Neural crest cell (in vitro differentiated cells): ENCODE results near the gene NUCB2. TPM values are rescaled to one million over a fixed set of nuclear protein-coding genes. Genes with fewer than 3 reads are reported as not detected.

Experiments used
- DNase-seq: peaks from one replicate; pipeline ENCODE4 v3.0.0; 2021; ENCODE audit warnings: low read depth, mixed read lengths, low spot score
- H3K27ac Mint-ChIP-seq: one replicate; pipeline ENCODE4 v1.8.0; 2021; ENCODE audit warnings: mild to moderate bottlenecking, mixed read lengths; ENCODE audit not compliant: unreplicated experiment
- H3K27me3 Mint-ChIP-seq: 2 replicates; pipeline ENCODE4 v1.8.0; 2021; ENCODE audit warnings: low read depth, mild to moderate bottlenecking, mixed read lengths
- H3K36me3 Mint-ChIP-seq: 2 replicates; pipeline ENCODE4 v1.8.0; 2021; ENCODE audit warnings: low read depth, mild to moderate bottlenecking, mixed read lengths
- H3K4me1 Mint-ChIP-seq: 2 replicates; pipeline ENCODE4 v1.8.0; 2021; ENCODE audit warnings: mixed read lengths
- H3K4me3 Mint-ChIP-seq: one replicate; pipeline ENCODE4 v1.8.0; 2021; ENCODE audit warnings: mild to moderate bottlenecking, mixed read lengths
- H3K9me3 Mint-ChIP-seq: 2 replicates; pipeline ENCODE4 v1.8.0; 2021; ENCODE audit warnings: mixed read lengths
- CTCF ChIP-seq: fragments of 200-600 bp; sonication (generic); conservative IDR thresholded peaks from 2 replicates; pipeline ENCODE4 v1.5.0; 2021; ENCODE audit warnings: antibody characterized with exemption, mild to moderate bottlenecking
- total RNA-seq: library from RNA; stranded (reverse); gene quantifications from 2 replicates; pipeline ENCODE4 v1.2.1, GENCODE V29; 2021

The NUCB2 gene
- total RNA-seq, 1 donor from 2014 or later, result 59.3 TPM

GRCh38 chr11:17296852-17297559 is 20.5 kb downstream of the NUCB2 start:
- DNase-seq, result no peak
- Mint-ChIP-seq H3K36me3 (peaks cover 8% of the 10 kb centered on the region), H3K4me3 (no peak overlapping the region), H3K27ac (no peak overlapping the region), H3K4me1 (no peaks in the 10 kb centered on the region), H3K27me3 (no peaks in the 10 kb centered on the region), H3K9me3 (no peaks in the 10 kb centered on the region)
- TF ChIP-seq CTCF, result no peak

GRCh38 chr11:17298302-17298701 is 21.8 kb downstream of the NUCB2 start:
- Mint-ChIP-seq H3K9me3 (no peaks in the 10 kb centered on the region), H3K4me3 (no peak overlapping the region)

GRCh38 chr11:17300372-17300771 is 23.8 kb downstream of the NUCB2 start:
- no peaks in the 10 kb centered on the region for H3K9me3 Mint-ChIP-seq

More at GRCh38 chr11:17298302-17298701, 21.8 kb downstream of the NUCB2 start:
- H3K27me3 Mint-ChIP-seq, result no peaks in the 10 kb centered on the region
- no peak for DNase-seq
- H3K36me3 Mint-ChIP-seq, result peaks cover 8% of the 10 kb centered on the region
- no peaks in the 10 kb centered on the region for H3K4me1 Mint-ChIP-seq
- H3K27ac Mint-ChIP-seq, result no peak overlapping the region
- no peak for TF ChIP-seq CTCF

GRCh38 chr11:17313349-17314231 is 37.1 kb downstream of the NUCB2 start:
- no peak for DNase-seq
- H3K9me3 Mint-ChIP-seq, result no peaks in the 10 kb centered on the region
- H3K4me1 Mint-ChIP-seq, result no peaks in the 10 kb centered on the region
- TF ChIP-seq CTCF, result no peak
- no peak overlapping the region for H3K4me3 Mint-ChIP-seq
- no peaks in the 10 kb centered on the region for H3K36me3 Mint-ChIP-seq
- H3K27me3 Mint-ChIP-seq, result no peaks in the 10 kb centered on the region
- H3K27ac Mint-ChIP-seq, result no peak overlapping the region

More at GRCh38 chr11:17300372-17300771, 23.8 kb downstream of the NUCB2 start:
- H3K4me1 Mint-ChIP-seq, result no peaks in the 10 kb centered on the region
- no peaks in the 10 kb centered on the region for H3K27me3 Mint-ChIP-seq
- no peak for TF ChIP-seq CTCF
- no peak overlapping the region for H3K4me3 Mint-ChIP-seq
- DNase-seq, result no peak
- peaks cover 11% of the 10 kb centered on the region for H3K36me3 Mint-ChIP-seq
- H3K27ac Mint-ChIP-seq, result no peak overlapping the region

- no peaks in the 10 kb centered on the region for H3K9me3 Mint-ChIP-seq
- H3K36me3 Mint-ChIP-seq, result peaks cover 2% of the 10 kb centered on the region
- no peak overlapping the region for H3K4me3 Mint-ChIP-seq
- H3K27ac Mint-ChIP-seq, result no peak overlapping the region
- no peaks in the 10 kb centered on the region for H3K4me1 Mint-ChIP-seq
- no peak for DNase-seq
- no peak for TF ChIP-seq CTCF
- no peaks in the 10 kb centered on the region for H3K27me3 Mint-ChIP-seq
Observed at GRCh38 chr11:17314232-17314547, 37.7 kb downstream of the NUCB2 start.
